GM19452 (cell line): ENCODE measurements around the gene EMX1.

Source experiments
- ATAC-seq: cut with Tn5 transposase; IDR thresholded peaks from one replicate; pipeline ENCODE4 v1.9.1; 2021; ENCODE audit not compliant: unreplicated experiment

EMX1 gene

GRCh38 chr2:72956050-72956395 lies 38.7 kb downstream of the EMX1 start:
- ATAC-seq = no peak

GRCh38 chr2:72956936-72957335 lies 39.6 kb downstream of the EMX1 start:
- ATAC-seq = no peak

- no peak for ATAC-seq
Observed at GRCh38 chr2:72958542-72959385, 41.4 kb downstream of the EMX1 start.

GRCh38 chr2:72959554-72959953 lies 42.2 kb downstream of the EMX1 start:
- no peak for ATAC-seq

GRCh38 chr2:72959995-72960981 lies 43.0 kb downstream of the EMX1 start:
- no peak for ATAC-seq

GRCh38 chr2:72961036-72961720 lies 43.9 kb downstream of the EMX1 start:
- no peak for ATAC-seq

GRCh38 chr2:72961853-72962468 lies 44.6 kb downstream of the EMX1 start:
- ATAC-seq = no peak

- no peak for ATAC-seq
Observed at GRCh38 chr2:72962911-72963310, 45.6 kb downstream of the EMX1 start.

GRCh38 chr2:72963423-72964145 lies 46.3 kb downstream of the EMX1 start:
- ATAC-seq = no peak

GRCh38 chr2:72964146-72964525 lies 46.8 kb downstream of the EMX1 start:
- no peak for ATAC-seq

GRCh38 chr2:72965016-72965415 lies 47.7 kb downstream of the EMX1 start:
- no peak for ATAC-seq

GRCh38 chr2:72965770-72966450 lies 48.6 kb downstream of the EMX1 start:
- no peak for ATAC-seq

GRCh38 chr2:72968286-72968685 lies 51.0 kb downstream of the EMX1 start:
- no peak for ATAC-seq

- no peak for ATAC-seq
Observed at GRCh38 chr2:72969706-72970105, 52.4 kb downstream of the EMX1 start.

- ATAC-seq = no peak
Observed at GRCh38 chr2:72971036-72971435, 53.7 kb downstream of the EMX1 start.

GRCh38 chr2:72972352-72973136 lies 55.2 kb downstream of the EMX1 start:
- ATAC-seq = no peak

GRCh38 chr2:72973137-72973535 lies 55.8 kb downstream of the EMX1 start:
- ATAC-seq = no peak

GRCh38 chr2:72973566-72974435 lies 56.5 kb downstream of the EMX1 start:
- no peak for ATAC-seq
